H1 (cell line): Measurements from ENCODE around the gene TCF21. TPM values are rescaled to one million over a fixed set of nuclear protein-coding genes. Genes with fewer than 3 reads are reported as not detected.

Experiments used
- CTCF ChIA-PET: fragments of 300-600 bp; sonication (Branson Sonifier 250); formaldehyde crosslinking; loops from one replicate; lab custom pipeline; 2021; ENCODE audit not compliant: partially characterized antibody; lab: Charles Lee
- POLR2A ChIA-PET: fragments of 300-600 bp; sonication (Branson Sonifier 250); formaldehyde crosslinking; loops from one replicate; lab custom pipeline; 2021; ENCODE audit warnings: inconsistent platforms; ENCODE audit not compliant: partially characterized antibody; lab: Charles Lee
- DNase-seq, 2 experiments: peaks; one replicate each; pipeline versions ENCODE4 v3.0.0 to v3.0.0-alpha.2; 2010 to 2022; ENCODE audit warnings: low spot score in 2 of 2, low read depth in 1 of 2, mixed read lengths in 1 of 2
- FAIRE-seq: peaks from 2 replicates; lab custom pipeline; 2011; peaks lifted over from hg19 to GRCh38; lab: Jason Lieb, UNC
- H2AFZ ChIP-seq: 2 replicates; pipeline ENCODE4 v1.8.1; 2012; ENCODE audit warnings: low read length, inconsistent platforms
- H2AK5ac ChIP-seq: 2 replicates; pipeline ENCODE4 v1.6.1; 2013; ENCODE audit warnings: low read depth, low read length
- H2BK120ac ChIP-seq: replicated peaks from 2 replicates; pipeline ENCODE3; 2013; ENCODE audit warnings: low read depth, low read length, inconsistent platforms
- H2BK12ac ChIP-seq: 2 replicates; pipeline ENCODE4 v1.6.1; 2013; ENCODE audit warnings: low read depth, low read length
- H2BK15ac ChIP-seq: 2 replicates; pipeline ENCODE4 v1.6.1; 2013; ENCODE audit warnings: low read length
- H2BK20ac ChIP-seq: 2 replicates; pipeline ENCODE4 v1.6.1; 2013; ENCODE audit warnings: low read length
- H2BK5ac ChIP-seq: 2 replicates; pipeline ENCODE4 v1.6.1; 2013; ENCODE audit warnings: low read depth, low read length
- H3K14ac ChIP-seq: 2 replicates; pipeline ENCODE4 v1.6.1; 2013; ENCODE audit warnings: inconsistent platforms; ENCODE audit not compliant: insufficient read length
- H3K18ac ChIP-seq: 2 replicates; pipeline ENCODE4 v1.6.1; 2013; ENCODE audit warnings: low read length; ENCODE audit errors: extremely low read depth
- H3K23ac ChIP-seq: 2 replicates; pipeline ENCODE4 v1.6.1; 2013; ENCODE audit warnings: inconsistent platforms; ENCODE audit not compliant: insufficient read length
- H3K23me2 ChIP-seq: 2 replicates; pipeline ENCODE4 v1.6.1; 2013; ENCODE audit warnings: low read depth, low read length
- H3K27ac ChIP-seq: 2 replicates; pipeline ENCODE4 v1.6.1; 2011; ENCODE audit warnings: low read depth, low read length, inconsistent platforms
- H3K27me3 ChIP-seq, 4 experiments: replicated peaks in 1 of 4; 1 replicate in 1 of 4; 2 replicates in 3 of 4; pipeline versions ENCODE4 v1.6.1 to v1.8.1; 2011 to 2013; ENCODE audit warnings: low read length in 3 of 4, mild to moderate bottlenecking in 3 of 4, inconsistent platforms in 2 of 4, mixed read lengths in 2 of 4, moderate library complexity in 1 of 4; ENCODE audit not compliant: control insufficient read depth in 3 of 4, insufficient read depth in 3 of 4; ENCODE audit errors: extremely low read depth in 1 of 4
- H3K36me3 ChIP-seq, 4 experiments: 2 replicates each; pipeline versions ENCODE4 v1.6.1 to v1.8.1; 2011 to 2013; ENCODE audit warnings: mild to moderate bottlenecking in 4 of 4, low read length in 3 of 4, moderate library complexity in 2 of 4, control low read depth in 1 of 4, inconsistent platforms in 1 of 4; ENCODE audit not compliant: insufficient read depth in 4 of 4, control insufficient read depth in 2 of 4
- H3K4ac ChIP-seq: replicated peaks from 2 replicates; pipeline ENCODE3; 2013; ENCODE audit warnings: low read length, low read depth, mixed read lengths, inconsistent platforms; ENCODE audit not compliant: insufficient read length
- H3K4me1 ChIP-seq, 4 experiments: replicated peaks in 1 of 4; 1 replicate in 1 of 4; 2 replicates in 3 of 4; pipeline versions ENCODE4 v1.6.1 to v1.8.1; 2011 to 2013; ENCODE audit warnings: low read length in 3 of 4, inconsistent platforms in 2 of 4, mixed read lengths in 1 of 4; ENCODE audit not compliant: insufficient read depth in 4 of 4, control insufficient read depth in 3 of 4
- H3K4me2 ChIP-seq, 2 experiments: 2 replicates each; pipeline versions ENCODE4 v1.6.1 to v1.8.1; 2011 to 2013; ENCODE audit warnings: low read depth in 2 of 2, low read length in 2 of 2, control low read depth in 1 of 2, inconsistent platforms in 1 of 2, mild to moderate bottlenecking in 1 of 2; ENCODE audit not compliant: insufficient read depth in 1 of 2
- H3K4me3 ChIP-seq, 4 experiments: fragments of 200-600, 300-600 bp in 1 of 4; sonication (generic), shearing (Covaris generic), sonication (Bioruptor Twin) in 1 of 4; 2 replicates each; pipeline versions ENCODE4 v1.5.1 to v1.8.1; 2011 to 2016; ENCODE audit warnings: low read length in 4 of 4, low read depth in 3 of 4, control low read depth in 2 of 4, inconsistent platforms in 2 of 4, mild to moderate bottlenecking in 2 of 4, mixed read lengths in 1 of 4, moderate library complexity in 1 of 4; ENCODE audit not compliant: insufficient read depth in 2 of 4; ENCODE audit errors: extremely low read depth in 1 of 4
- H3K56ac ChIP-seq: replicated peaks from 2 replicates; pipeline ENCODE3; 2013; ENCODE audit warnings: low read depth, mild to moderate bottlenecking, mixed read lengths, low read length, inconsistent platforms; ENCODE audit not compliant: insufficient read length
- H3K79me1 ChIP-seq: 2 replicates; pipeline ENCODE4 v1.6.1; 2013; ENCODE audit warnings: low read depth, low read length, control low read depth
- H3K79me2 ChIP-seq, 2 experiments: 2 replicates each; pipeline versions ENCODE4 v1.6.1 to v1.8.1; 2012 to 2013; ENCODE audit warnings: low read length in 2 of 2, mild to moderate bottlenecking in 2 of 2, inconsistent platforms in 1 of 2; ENCODE audit not compliant: insufficient read depth in 2 of 2, control insufficient read depth in 1 of 2
- H3K9ac ChIP-seq, 4 experiments: replicated peaks in 1 of 4; 1 replicate in 1 of 4; 2 replicates in 3 of 4; pipeline versions ENCODE4 v1.6.1 to v1.8.1; 2011 to 2013; ENCODE audit warnings: low read depth in 3 of 4, low read length in 3 of 4, control low read depth in 2 of 4, mild to moderate bottlenecking in 2 of 4, moderate library complexity in 2 of 4, inconsistent platforms in 1 of 4; ENCODE audit errors: extremely low read depth in 1 of 4
- H3K9me3 ChIP-seq, 2 experiments: 2 replicates each; pipeline versions ENCODE4 v1.6.1 to v1.8.1; 2012 to 2013; ENCODE audit warnings: mild to moderate bottlenecking in 2 of 2, moderate library complexity in 2 of 2, control low read depth in 1 of 2, inconsistent platforms in 1 of 2, low read depth in 1 of 2, low read length in 1 of 2, mixed read lengths in 1 of 2; ENCODE audit not compliant: insufficient read depth in 2 of 2
- H4K20me1 ChIP-seq, 2 experiments: replicated peaks in 1 of 2; 2 replicates each; pipeline versions ENCODE3 to v1.8.1; 2011 to 2013; ENCODE audit warnings: inconsistent platforms in 2 of 2, low read length in 2 of 2, mild to moderate bottlenecking in 1 of 2; ENCODE audit not compliant: insufficient read depth in 2 of 2, control insufficient read depth in 1 of 2
- H4K5ac ChIP-seq: 2 replicates; pipeline ENCODE4 v1.6.1; 2013; ENCODE audit warnings: low read length, low read depth, mixed read lengths, inconsistent platforms; ENCODE audit not compliant: insufficient read length
- H4K8ac ChIP-seq: 2 replicates; pipeline ENCODE4 v1.8.0; 2013; ENCODE audit warnings: mild to moderate bottlenecking, moderate library complexity, low read length, inconsistent platforms; ENCODE audit not compliant: insufficient read depth; ENCODE audit errors: extremely low read depth
- H4K91ac ChIP-seq: replicated peaks from 2 replicates; pipeline ENCODE3; 2013; ENCODE audit warnings: low read length, mixed read lengths, inconsistent platforms; ENCODE audit not compliant: insufficient read length
- ASH2L ChIP-seq: fragments of 200-600, 300-600 bp; sonication (generic); IDR thresholded peaks from one replicate; pipeline ENCODE4 v1.7.1; 2017; ENCODE audit warnings: low read length
- BACH1 ChIP-seq: IDR thresholded peaks from 2 replicates; pipeline ENCODE4 v1.6.1; 2012; ENCODE audit warnings: low read length, improper control_type of control experiment
- CTBP2 ChIP-seq: IDR thresholded peaks from 2 replicates; pipeline ENCODE4 v1.7.0; 2011; ENCODE audit warnings: borderline replicate concordance, mild to moderate bottlenecking, moderate library complexity, mixed read lengths, low read length; ENCODE audit not compliant: insufficient read depth, insufficient read length
- EZH2 ChIP-seq: fragments of 200-600 bp; sonication (generic); IDR thresholded peaks from 2 replicates; pipeline ENCODE4 v1.7.1; 2012; ENCODE audit warnings: low read depth, mild to moderate bottlenecking, moderate library complexity, low read length, inconsistent platforms; ENCODE audit not compliant: severe bottlenecking
- KDM4A ChIP-seq: IDR thresholded peaks from one replicate; pipeline ENCODE4 v1.7.1; 2012; ENCODE audit warnings: low read depth, mild to moderate bottlenecking, moderate library complexity, low read length, inconsistent platforms; ENCODE audit not compliant: severe bottlenecking
- KDM5A ChIP-seq: fragments of 200-600 bp; IDR thresholded peaks from 2 replicates; pipeline ENCODE4 v1.7.1; 2012; ENCODE audit warnings: mild to moderate bottlenecking, low read length, inconsistent platforms, mixed read lengths
- RBBP5 ChIP-seq: IDR thresholded peaks from 2 replicates; pipeline ENCODE4 v1.7.1; 2012; ENCODE audit warnings: low read depth, mild to moderate bottlenecking, inconsistent platforms, low read length, moderate library complexity, borderline replicate concordance
- SIRT6 ChIP-seq: IDR thresholded peaks from one replicate; pipeline ENCODE4 v1.7.1; 2012; ENCODE audit warnings: low read length, inconsistent platforms
- SRF ChIP-seq: IDR thresholded peaks from 2 replicates; pipeline ENCODE4 v1.6.1; 2011; ENCODE audit warnings: mild to moderate bottlenecking, low read depth, low read length, moderate library complexity
- SUZ12 ChIP-seq: fragments of 200-600 bp; sonication (generic); IDR thresholded peaks from 2 replicates; pipeline ENCODE4 v1.6.1; 2012; ENCODE audit warnings: mild to moderate bottlenecking, inconsistent platforms, low read length, moderate library complexity, mixed read lengths
- WGBS, 2 experiments: shearing (Covaris generic) in 1 of 2; methylation state at CpG; one replicate each; pipeline versions ENCODE4 v1.1.6 to v1.1.7; 2013 to 2015; ENCODE audit warnings: low lambda C conversion rate in 2 of 2, mixed read lengths in 2 of 2, inconsistent platforms in 1 of 2, low coverage in 1 of 2, missing lambda C conversion rate in 1 of 2; ENCODE audit not compliant: insufficient replicate concordance in 2 of 2, insufficient coverage in 1 of 2, insufficient read length in 1 of 2; ENCODE audit errors: extremely low coverage in 1 of 2, missing lambda C conversion rate in 1 of 2; 5-methylcytosine and 5-hydroxymethylcytosine counted together
- polyA plus RNA-seq, 7 experiments: library from polyadenylated mRNA; depleted of rRNA in 3 of 7; stranded (reverse) in 5 of 7; unstranded in 2 of 7; fragments of >200 nt in 5 of 7; fragments of 200-250 nt in 2 of 7; gene quantifications; 1 replicate in 5 of 7; 2 replicates in 1 of 7; 4 replicates in 1 of 7; pipeline versions ENCODE4 v1.2.1 to v1.2.3, GENCODE V29; 2011 to 2013; ENCODE audit warnings: missing spikeins in 2 of 7, mixed read lengths in 2 of 7
- total RNA-seq: library from RNA; stranded (reverse); fragmentation: NEBNext Ultra II Directional; extraction: Animal tissue kit (Norgen Biotek cat#: 25700); gene quantifications from 2 replicates; pipeline ENCODE4 v1.2.1, GENCODE V29; 2021
- TF ChIP-seq, protein P1 (sequence below): IDR thresholded peaks from 2 replicates; pipeline ENCODE4 v1.6.1; 2012; ENCODE audit warnings: inconsistent platforms

The TCF21 gene
- total and polyA plus RNA-seq, 2 of the 8 experiments (the other 6 are each of a cell fraction or from before 2014, with no cell fraction given) = 0.05 to 0.09 TPM

DNA sequence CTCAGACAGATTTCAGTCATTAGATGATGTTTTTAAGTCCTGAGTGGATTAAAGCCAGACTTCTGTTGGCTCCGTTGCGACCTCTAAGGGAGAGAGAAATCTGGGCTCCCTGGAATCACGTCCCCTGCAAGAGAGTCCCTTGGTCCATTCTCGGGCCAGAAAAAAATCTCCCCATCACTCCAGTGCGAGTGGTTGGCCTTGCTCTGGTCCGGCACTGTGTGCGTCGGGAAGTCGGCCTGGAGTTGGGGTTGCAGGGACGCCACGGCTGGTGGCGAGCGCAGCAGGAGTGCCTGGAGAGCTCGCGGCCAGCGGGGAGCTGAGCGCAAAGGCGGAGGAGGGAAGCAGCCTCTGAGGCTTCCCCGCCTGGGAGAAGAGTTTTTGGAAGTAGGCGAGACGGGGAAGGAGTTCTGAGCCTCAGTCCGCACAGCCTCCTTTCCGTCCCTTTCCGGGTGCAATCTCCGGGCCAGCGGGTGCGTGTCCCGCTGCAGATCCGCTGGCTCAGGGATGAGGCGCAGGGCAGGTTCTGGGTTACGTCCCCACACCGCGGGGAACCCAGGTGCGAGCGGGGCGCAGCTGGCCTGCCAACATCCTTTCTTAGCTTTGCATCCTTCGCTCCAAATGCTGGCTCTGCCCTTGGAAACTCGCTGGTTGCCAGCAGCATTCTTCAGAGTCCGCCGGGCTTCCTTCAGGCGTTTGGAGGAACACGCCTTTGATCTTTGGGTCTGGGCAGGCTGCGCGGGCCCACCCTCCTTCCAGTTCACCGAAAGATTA lies 6.8 kb downstream of the TCF21 start:
- Histone ChIP-seq H2AK5ac (no peak overlapping the region), H3K4me3 (peak overlapping the region; percentile 30 to 62 (median 53)), H3K56ac (no peak overlapping the region), H3K79me2 (no peaks in the 10 kb centered on the region), H3K9me3 (no peaks in the 10 kb centered on the region), H2AFZ (peak overlapping the region; percentile 18; the same call in 1 of the 2 replicates), H3K18ac (no peak overlapping the region; the same call in 1 of the 2 replicates), H4K20me1 (peaks cover 0 to 9% of the 10 kb centered on the region in 2 experiments), H2BK12ac (no peak overlapping the region), H2BK120ac (no peak overlapping the region), H3K4me2 (peak overlapping the region; percentile 86 to 99), H2BK15ac (no peak overlapping the region), H3K27ac (no peak overlapping the region), H4K8ac (peak overlapping the region; percentile 78), H3K4me1 (peaks cover 3 to 11% (median 4%) of the 10 kb centered on the region in 4 experiments; a peak in 5 of 7 replicates), H4K91ac (no peak overlapping the region), H3K23ac (no peak overlapping the region), H3K14ac (no peak overlapping the region), H2BK20ac (no peak overlapping the region), H3K79me1 (no peaks in the 10 kb centered on the region), H3K9ac (no peak overlapping the region), H4K5ac (no peak overlapping the region), H2BK5ac (no peak overlapping the region), H3K23me2 (peaks cover 15% of the 10 kb centered on the region), H3K27me3 (peaks cover 53 to 71% (median 62%) of the 10 kb centered on the region in 4 experiments), H3K36me3 (peaks cover 0 to 4% (median 0%) of the 10 kb centered on the region in 4 experiments; a peak in 1 of 8 replicates), H3K4ac (no peak overlapping the region)
- CTCF ChIA-PET = interaction anchor here (0.7 to 3.0 kb wide), 8 partner anchors 8 to 344 kb away, joined by 3 to 17 read pairs (median 4); no protein-coding TSS in a partner anchor
- 3% methylated on average over 38 of the region's 45 CpGs; no CpG with 5 or more reads in 1 of the 2 experiments for WGBS, 2 experiments
- FAIRE-seq = no peak
- peak in 1 of 2 experiments; percentile 60 for DNase-seq
- POLR2A ChIA-PET = interaction anchor here (1.0 kb wide), 1 partner anchor 41 kb away, joined by 3 read pairs; no protein-coding TSS in a partner anchor
- peak; percentile 99 for TF ChIP-seq SUZ12
- peak; percentile 83 for TF ChIP-seq KDM4A
- TF ChIP-seq BACH1 = no peak
- no peak for TF ChIP-seq SRF
- TF ChIP-seq, protein P1, sequence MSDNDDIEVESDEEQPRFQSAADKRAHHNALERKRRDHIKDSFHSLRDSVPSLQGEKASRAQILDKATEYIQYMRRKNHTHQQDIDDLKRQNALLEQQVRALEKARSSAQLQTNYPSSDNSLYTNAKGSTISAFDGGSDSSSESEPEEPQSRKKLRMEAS = no peak
- no peak for TF ChIP-seq KDM5A
- TF ChIP-seq CTBP2 = peak; percentile 95
- TF ChIP-seq SIRT6 = no peak
- peak; percentile 92 for TF ChIP-seq EZH2
- TF ChIP-seq RBBP5 = peak; percentile 68
- TF ChIP-seq ASH2L = peak; percentile 65
